ENCODE measurements around the gene ZNF226.
"Not testable (repeated sequence)": the region's sequence is repeated elsewhere in the genome, so short reads cannot be mapped to it uniquely, and the experiment has no call there.

ZNF226 gene

GRCh38 chr19:44182145-44182544 is 17.2 kb downstream of the ZNF226 start:
- no peak for DNase-seq (ENCODE audit: extremely low spot score)
- no peak for TF ChIP-seq CTCF (IDR thresholded peaks at IDR 0.05; ENCODE audit: control extremely low read depth, extremely low read depth, low read depth, missing control alignments)
- POLR2A ChIA-PET: no interaction called here
- CTCF ChIA-PET: no interaction called here

- ChIA-PET POLR2A (no interaction called here), CTCF (no interaction called here)
- no peak for DNase-seq (ENCODE audit: extremely low spot score)
- no peak for TF ChIP-seq CTCF (IDR thresholded peaks at IDR 0.05; ENCODE audit: control extremely low read depth, extremely low read depth, low read depth, missing control alignments)
These were observed 25.1 kb downstream of the ZNF226 start for GRCh38 chr19:44190020-44190419.

GRCh38 chr19:44192127-44192526 is 27.2 kb downstream of the ZNF226 start:
- DNase-seq (ENCODE audit: extremely low spot score): no peak
- no peak for TF ChIP-seq CTCF (IDR thresholded peaks at IDR 0.05; ENCODE audit: control extremely low read depth, extremely low read depth, low read depth, missing control alignments)
- ChIA-PET POLR2A (no interaction called here), CTCF (no interaction called here)

GRCh38 chr19:44196772-44197171 is 31.9 kb downstream of the ZNF226 start:
- POLR2A ChIA-PET: no interaction called here
- CTCF ChIA-PET: no interaction called here
- TF ChIP-seq CTCF (IDR thresholded peaks at IDR 0.05; ENCODE audit: control extremely low read depth, extremely low read depth, low read depth, missing control alignments): no peak
- no peak for DNase-seq (ENCODE audit: extremely low spot score)

GRCh38 chr19:44202470-44202869 is 37.6 kb downstream of the ZNF226 start:
- TF ChIP-seq CTCF (IDR thresholded peaks at IDR 0.05; ENCODE audit: control extremely low read depth, extremely low read depth, low read depth, missing control alignments): no peak
- CTCF ChIA-PET: no interaction called here
- POLR2A ChIA-PET: no interaction called here
- no peak for DNase-seq (ENCODE audit: extremely low spot score)

GRCh38 chr19:44202974-44203373 is 38.1 kb downstream of the ZNF226 start:
- DNase-seq (ENCODE audit: extremely low spot score): no peak
- no peak for TF ChIP-seq CTCF (IDR thresholded peaks at IDR 0.05; ENCODE audit: control extremely low read depth, extremely low read depth, low read depth, missing control alignments)
- POLR2A ChIA-PET: no interaction called here
- CTCF ChIA-PET: no interaction called here

GRCh38 chr19:44203877-44204276 is 39.0 kb downstream of the ZNF226 start:
- POLR2A ChIA-PET; CTCF ChIA-PET; DNase-seq (ENCODE audit: extremely low spot score): not testable (repeated sequence)
